ENCODE results near the gene CLIC6. TPM values are rescaled to one million over a fixed set of nuclear protein-coding genes. Genes with fewer than 3 reads are reported as not detected.

CLIC6 gene
- total and polyA plus RNA-seq, 2 of the 4 experiments (the other 2 are of a cell fraction), result not detected

DNA sequence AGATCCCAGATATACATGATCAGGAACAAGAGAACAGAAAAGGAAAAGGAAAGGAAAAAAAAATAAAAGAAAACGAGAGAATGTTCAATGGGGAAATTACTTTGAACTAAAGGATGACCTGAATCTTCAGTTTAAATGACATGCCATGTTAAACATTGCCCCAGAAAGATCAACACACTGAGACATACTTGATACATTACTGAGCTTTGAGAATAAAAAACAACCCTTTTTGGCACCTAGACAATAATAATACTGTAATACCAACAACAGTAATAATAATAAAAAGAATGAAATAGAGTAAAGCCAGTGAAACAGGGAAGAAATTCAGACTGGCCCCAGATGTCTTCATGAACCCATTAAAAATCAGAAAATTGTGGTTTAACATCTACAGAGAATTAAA lies 44.8 kb downstream of the CLIC6 start:
- WGBS, 2 experiments (ENCODE audit: extremely low coverage in 2 of 2, insufficient read length in 1 of 2), result no CpG with 5 or more reads among the region's 1 CpG
- intact Hi-C loops (cut with micrococcal nuclease) (no loop called here), dilution Hi-C loops (cut with HindIII; ENCODE audit: low sequenced_read_pairs, unreplicated experiment) (no loop called here), in situ Hi-C loops (cut with MboI; ENCODE audit: low sequenced_read_pairs) (no loop called here)
- H3K4ac ChIP-seq (ENCODE audit: low read depth, low read length), result no peak overlapping the region
- POLR2A ChIA-PET (ENCODE audit: unreplicated experiment), result no interaction called here
- no peak overlapping the region for H3K27ac ChIP-seq (ENCODE audit: insufficient read depth, low read length)
- H3K27me3 ChIP-seq (ENCODE audit: control insufficient read depth, insufficient read depth, low read length), result peaks cover 21% of the 10 kb centered on the region
- no peaks in the 10 kb centered on the region for H3K36me3 ChIP-seq (ENCODE audit: control insufficient read depth, insufficient read depth, low read length)
- DNase-seq (no peak), ATAC-seq (ENCODE audit: low read depth) (no peak)
- H3K23ac ChIP-seq (ENCODE audit: low read depth, low read length), result no peak overlapping the region
- H3K9ac ChIP-seq (ENCODE audit: low read depth, low read length), result no peak overlapping the region
- no peak overlapping the region for H4K91ac ChIP-seq (ENCODE audit: insufficient read depth, low read depth, low read length)
- H2BK15ac ChIP-seq (ENCODE audit: low read depth, low read length), result no peak overlapping the region
- H3K9me3 ChIP-seq (ENCODE audit: control insufficient read depth, insufficient read depth, low read length), result no peaks in the 10 kb centered on the region
- no peak overlapping the region for H2BK120ac ChIP-seq (ENCODE audit: low read depth, low read length)
- CTCF ChIA-PET, result interaction anchor here (0.7 kb wide), 1 partner anchor 32 kb away, joined by 3 read pairs; no protein-coding TSS in a partner anchor
- H2BK5ac ChIP-seq (ENCODE audit: low read depth, low read length, poor library complexity, severe bottlenecking), result no peak overlapping the region
- no peaks in the 10 kb centered on the region for H3K79me1 ChIP-seq (ENCODE audit: low read depth in 1 of 2, low read length in 2 of 2)
- H3K4me3 ChIP-seq (ENCODE audit: insufficient read depth, low read depth, low read length), result no peak overlapping the region
- TF ChIP-seq, protein P1, sequence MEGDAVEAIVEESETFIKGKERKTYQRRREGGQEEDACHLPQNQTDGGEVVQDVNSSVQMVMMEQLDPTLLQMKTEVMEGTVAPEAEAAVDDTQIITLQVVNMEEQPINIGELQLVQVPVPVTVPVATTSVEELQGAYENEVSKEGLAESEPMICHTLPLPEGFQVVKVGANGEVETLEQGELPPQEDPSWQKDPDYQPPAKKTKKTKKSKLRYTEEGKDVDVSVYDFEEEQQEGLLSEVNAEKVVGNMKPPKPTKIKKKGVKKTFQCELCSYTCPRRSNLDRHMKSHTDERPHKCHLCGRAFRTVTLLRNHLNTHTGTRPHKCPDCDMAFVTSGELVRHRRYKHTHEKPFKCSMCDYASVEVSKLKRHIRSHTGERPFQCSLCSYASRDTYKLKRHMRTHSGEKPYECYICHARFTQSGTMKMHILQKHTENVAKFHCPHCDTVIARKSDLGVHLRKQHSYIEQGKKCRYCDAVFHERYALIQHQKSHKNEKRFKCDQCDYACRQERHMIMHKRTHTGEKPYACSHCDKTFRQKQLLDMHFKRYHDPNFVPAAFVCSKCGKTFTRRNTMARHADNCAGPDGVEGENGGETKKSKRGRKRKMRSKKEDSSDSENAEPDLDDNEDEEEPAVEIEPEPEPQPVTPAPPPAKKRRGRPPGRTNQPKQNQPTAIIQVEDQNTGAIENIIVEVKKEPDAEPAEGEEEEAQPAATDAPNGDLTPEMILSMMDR (conservative IDR thresholded peaks at IDR 0.05; ENCODE audit: low read depth, low read length), result no peak
- TF ChIP-seq FOS (IDR thresholded peaks at IDR 0.05; ENCODE audit: low read depth, low read length) (no peak), RFX5 (IDR thresholded peaks at IDR 0.05; ENCODE audit: low read depth, low read length) (no peak), CHD1 (IDR thresholded peaks at IDR 0.05; ENCODE audit: low read depth, low read length) (no peak), ELK1 (IDR thresholded peaks at IDR 0.05; ENCODE audit: borderline replicate concordance, low read depth, low read length) (no peak), MXI1 (IDR thresholded peaks at IDR 0.05; ENCODE audit: borderline replicate concordance, low read depth, low read length) (no peak), SMC3 (IDR thresholded peaks at IDR 0.05; ENCODE audit: low read depth, low read length) (no peak), MAZ (IDR thresholded peaks at IDR 0.05; ENCODE audit: borderline replicate concordance, low read depth, low read length) (no peak), RCOR1 (IDR thresholded peaks at IDR 0.05; ENCODE audit: insufficient replicate concordance, low read length) (no peak), BHLHE40 (IDR thresholded peaks at IDR 0.05; ENCODE audit: low read depth, low read length) (no peak), CEBPB (IDR thresholded peaks at IDR 0.05; ENCODE audit: low read depth, low read length) (no peak), NFE2L2 (IDR thresholded peaks at IDR 0.05; ENCODE audit: low read depth, low read length) (no peak), MAFK (IDR thresholded peaks at IDR 0.05; ENCODE audit: low read depth, low read length) (no peak), POLR2A (IDR thresholded peaks at IDR 0.05; ENCODE audit: low read depth, low read length) (no peak), USF2 (IDR thresholded peaks at IDR 0.05; ENCODE audit: low read depth, low read length) (no peak), RAD21 (IDR thresholded peaks at IDR 0.05; ENCODE audit: low read length) (no peak)
- no peak overlapping the region for H4K5ac ChIP-seq (ENCODE audit: low read depth, low read length)
- no peak overlapping the region for H2AK9ac ChIP-seq (replicated peaks; ENCODE audit: low read depth, low read length, poor library complexity)
- H3K18ac ChIP-seq (ENCODE audit: low read depth, low read length), result no peak overlapping the region
- H4K8ac ChIP-seq (ENCODE audit: low read depth in 2 of 2, low read length in 2 of 2), result no peak overlapping the region
- H2AK5ac ChIP-seq (ENCODE audit: low read depth, low read length), result no peak overlapping the region
- H2BK20ac ChIP-seq (ENCODE audit: low read depth, low read length), result no peak overlapping the region
- no peaks in the 10 kb centered on the region for H3K4me1 ChIP-seq (ENCODE audit: control insufficient read depth, insufficient read depth, low read length)
- no peak overlapping the region for H3K14ac ChIP-seq (replicated peaks; ENCODE audit: low read depth, low read length)
- H4K20me1 ChIP-seq (ENCODE audit: insufficient read depth, low read length), result no peaks in the 10 kb centered on the region
- BruUV-seq (replicated peaks), result no TSS peak
- H2AFZ ChIP-seq (replicated peaks; ENCODE audit: low read length, poor library complexity), result no peak overlapping the region
- no peak overlapping the region for H3K4me2 ChIP-seq (ENCODE audit: low read depth, low read length)
- no peak overlapping the region for H3K56ac ChIP-seq (ENCODE audit: extremely low read depth, insufficient read depth, low read length)
- 0 out of 2 replicates have a peak, but pooled peaks cover 5% of the 10 kb centered on the region for H3K9me1 ChIP-seq (ENCODE audit: insufficient read depth, low read length)

All from IMR-90 (cell line).